ENCODE measurements around the gene BUD13. TPM values are rescaled to one million over a fixed set of nuclear protein-coding genes. Genes with fewer than 3 reads are reported as not detected.

Gene BUD13
- polyA plus RNA-seq, 1 donor from 2014 or later = 19.1 TPM

- H2AFZ ChIP-seq (ENCODE audit: low read depth, low read length) = no peak overlapping the region
- no peak overlapping the region for H3K4me3 ChIP-seq (ENCODE audit: low read length)
- H4K20me1 ChIP-seq (ENCODE audit: insufficient read depth) = no peaks in the 10 kb centered on the region
- H3K9ac ChIP-seq (ENCODE audit: low read length) = no peak overlapping the region
- no peaks in the 10 kb centered on the region for H3F3A ChIP-seq (ENCODE audit: insufficient read depth, low read length, poor library complexity, severe bottlenecking)
- no peaks in the 10 kb centered on the region for H3K9me3 ChIP-seq (ENCODE audit: low read length)
- TF ChIP-seq MXI1 (conservative IDR thresholded peaks at IDR 0.05; ENCODE audit: poor library complexity, severe bottlenecking) = no peak
- no peak for TF ChIP-seq TAF1 (IDR thresholded peaks at IDR 0.05; ENCODE audit: low read depth)
- TF ChIP-seq SMC3 (conservative IDR thresholded peaks at IDR 0.05; ENCODE audit: poor library complexity) = no peak
- no peak for TF ChIP-seq EP300 (conservative IDR thresholded peaks at IDR 0.05; ENCODE audit: poor library complexity, severe bottlenecking)
- no peaks in the 10 kb centered on the region for H3K9me2 ChIP-seq (ENCODE audit: insufficient read depth, low read length)
- H3K4me2 ChIP-seq (ENCODE audit: low read length) = no peak overlapping the region
- no peaks in the 10 kb centered on the region for H3K79me2 ChIP-seq (replicated peaks; ENCODE audit: insufficient read depth, low read length)
- H3K27me3 ChIP-seq (ENCODE audit: insufficient read depth, low read depth, low read length) = no peaks in the 10 kb centered on the region
- no peaks in the 10 kb centered on the region for H3K36me3 ChIP-seq (ENCODE audit: insufficient read depth, low read length)
- H3K27ac ChIP-seq (ENCODE audit: low read length) = no peak overlapping the region
These were observed 48.5 kb upstream of the BUD13 start for GRCh38 chr11:116821050-116821918.

GRCh38 chr11:116819049-116819448 is 46.3 kb upstream of the BUD13 start:
- Histone ChIP-seq H2AFZ (ENCODE audit: low read depth, low read length) (no peak overlapping the region), H3K27me3 (ENCODE audit: insufficient read depth, low read depth, low read length) (no peaks in the 10 kb centered on the region), H3K9me3 (ENCODE audit: low read length) (no peaks in the 10 kb centered on the region), H3F3A (ENCODE audit: insufficient read depth, low read length, poor library complexity, severe bottlenecking) (no peaks in the 10 kb centered on the region), H3K27ac (ENCODE audit: low read length) (no peak overlapping the region), H3K4me3 (ENCODE audit: low read length) (no peak overlapping the region), H3K9me2 (ENCODE audit: insufficient read depth, low read length) (no peaks in the 10 kb centered on the region), H3K36me3 (ENCODE audit: insufficient read depth, low read length) (no peaks in the 10 kb centered on the region), H3K79me2 (replicated peaks; ENCODE audit: insufficient read depth, low read length) (no peaks in the 10 kb centered on the region), H3K9ac (ENCODE audit: low read length) (no peak overlapping the region), H3K4me2 (ENCODE audit: low read length) (no peak overlapping the region), H4K20me1 (ENCODE audit: insufficient read depth) (no peaks in the 10 kb centered on the region)
- TF ChIP-seq TAF1 (IDR thresholded peaks at IDR 0.05; ENCODE audit: low read depth) = no peak
- no peak for TF ChIP-seq EZH2 (IDR thresholded peaks at IDR 0.05; ENCODE audit: borderline replicate concordance, insufficient read depth, low read length, poor library complexity, severe bottlenecking)
- TF ChIP-seq CTCF (IDR thresholded peaks at IDR 0.05; ENCODE audit: poor library complexity, severe bottlenecking) = no peak
- TF ChIP-seq REST (IDR thresholded peaks at IDR 0.05; ENCODE audit: borderline replicate concordance) = no peak
- TF ChIP-seq EP300 (conservative IDR thresholded peaks at IDR 0.05; ENCODE audit: poor library complexity, severe bottlenecking) = no peak
- TF ChIP-seq MXI1 (conservative IDR thresholded peaks at IDR 0.05; ENCODE audit: poor library complexity, severe bottlenecking) = no peak
- TF ChIP-seq POLR2AphosphoS5 (IDR thresholded peaks at IDR 0.05) = no peak
- no peak for TF ChIP-seq RAD21 (conservative IDR thresholded peaks at IDR 0.05)
- TF ChIP-seq SMC3 (conservative IDR thresholded peaks at IDR 0.05; ENCODE audit: poor library complexity) = no peak
